ENCODE measurements around the gene RACGAP1. TPM values are rescaled to one million over a fixed set of nuclear protein-coding genes. Genes with fewer than 3 reads are reported as not detected.

Gene RACGAP1
- total RNA-seq, 1 experiment from 2014 or later, result 112 TPM

- Histone ChIP-seq H2AFZ (no peak overlapping the region), H3K27ac (no peak overlapping the region), H3K9me2 (ENCODE audit: insufficient read depth) (no peaks in the 10 kb centered on the region), H3K27me3 (ENCODE audit: insufficient read depth, low read depth) (peaks cover 19% of the 10 kb centered on the region), H3F3A (ENCODE audit: insufficient read depth, low read depth) (peaks cover 9% of the 10 kb centered on the region; the same call in 1 of the 2 replicates), H3K79me2 (ENCODE audit: low read depth) (no peaks in the 10 kb centered on the region), H3K9me3 (ENCODE audit: insufficient read depth, low read depth) (no peaks in the 10 kb centered on the region), H3K4me2 (no peak overlapping the region), H3K4me1 (replicated peaks; ENCODE audit: insufficient read depth) (peaks cover 46% of the 10 kb centered on the region), H3K36me3 (ENCODE audit: low read depth) (no peaks in the 10 kb centered on the region), H4K20me1 (ENCODE audit: insufficient read depth) (no peaks in the 10 kb centered on the region), H3K4me3 (no peak overlapping the region)
- ChIA-PET CTCF (interaction anchor here (0.6 to 0.7 kb wide), 2 partner anchors 8 to 120 kb away, joined by 3 read pairs; no protein-coding TSS in a partner anchor), POLR2A (ENCODE audit: unreplicated experiment) (no interaction called here)
- no peak for DNase-seq
- TF ChIP-seq EZH2 (IDR thresholded peaks at IDR 0.05; ENCODE audit: low read depth), result no peak
- TF ChIP-seq CTCF (conservative IDR thresholded peaks at IDR 0.05), result no peak
- intact Hi-C loops (cut with micrococcal nuclease; ENCODE audit: unreplicated experiment), result loop anchor here (5.0 to 10.0 kb wide), 2 partner anchors 188 to 200 kb away; partner anchors contain the start of gene CERS5
- no TSS peak for BruUV-seq (replicated peaks)
These were observed 60.3 kb downstream of the RACGAP1 start for GRCh38 chr12:49964849-49965624.

- POLR2A ChIA-PET (ENCODE audit: unreplicated experiment), result no interaction called here
- peaks cover 10% of the 10 kb centered on the region; the same call in 1 of the 2 replicates for H3K27me3 ChIP-seq (ENCODE audit: insufficient read depth, low read depth)
- H4K20me1 ChIP-seq (ENCODE audit: insufficient read depth), result no peaks in the 10 kb centered on the region
These were observed 61.1 kb downstream of the RACGAP1 start for GRCh38 chr12:49963976-49964815.

More at GRCh38 chr12:49963976-49964815, 61.1 kb downstream of the RACGAP1 start:
- TF ChIP-seq CTCF (conservative IDR thresholded peaks at IDR 0.05) (no peak), EZH2 (IDR thresholded peaks at IDR 0.05; ENCODE audit: low read depth) (no peak)
- Histone ChIP-seq H3K36me3 (ENCODE audit: low read depth) (no peaks in the 10 kb centered on the region), H2AFZ (no peak overlapping the region), H3K9me2 (ENCODE audit: insufficient read depth) (no peaks in the 10 kb centered on the region), H3K79me2 (ENCODE audit: low read depth) (no peaks in the 10 kb centered on the region), H3F3A (ENCODE audit: insufficient read depth, low read depth) (peaks cover 14% of the 10 kb centered on the region; the same call in 1 of the 2 replicates), H3K4me2 (no peak overlapping the region), H3K9me3 (ENCODE audit: insufficient read depth, low read depth) (no peaks in the 10 kb centered on the region), H3K4me1 (replicated peaks; ENCODE audit: insufficient read depth) (peaks cover 53% of the 10 kb centered on the region), H3K27ac (no peak overlapping the region), H3K4me3 (no peak overlapping the region)
- no TSS peak for BruUV-seq (replicated peaks)
- no peak for DNase-seq
- intact Hi-C loops (cut with micrococcal nuclease; ENCODE audit: unreplicated experiment), result loop anchor here (1.0 to 10.0 kb wide), 2 partner anchors 95 to 201 kb away; partner anchors contain the start of gene CERS5
- CTCF ChIA-PET, result interaction anchor here (1.1 to 1.4 kb wide), 2 partner anchors 19 to 106 kb away, joined by 3 to 12 read pairs; no protein-coding TSS in a partner anchor

Measured in PC-9 (cell line).